WTC11 (cell line): ENCODE data around the gene FLNA. TPM values are rescaled to one million over a fixed set of nuclear protein-coding genes. Genes with fewer than 3 reads are reported as not detected.

Experiments
- ATAC-seq: fragments of 200-7000 bp; cut with Tn5 transposase; 2 replicates; pipeline ENCODE4 v1.10.0; 2021; ENCODE audit warnings: mild to moderate bottlenecking, moderate library complexity
- CTCF ChIA-PET: fragments of 300-600 bp; sonication (Branson Sonifier 250); formaldehyde crosslinking; loops from one replicate; lab custom pipeline; 2021; ENCODE audit warnings: antibody characterized with exemption; lab: Charles Lee
- POLR2A ChIA-PET: fragments of 350-600 bp; sonication (Branson Sonifier 250); formaldehyde crosslinking; loops from one replicate; lab custom pipeline; 2021; ENCODE audit warnings: antibody characterized with exemption; lab: Charles Lee
- DNase-seq: peaks from one replicate; pipeline ENCODE4 v3.0.0; 2021; ENCODE audit warnings: low spot score
- H3K27ac Mint-ChIP-seq: 2 replicates; pipeline ENCODE4 v1.8.0; 2021; ENCODE audit warnings: mixed read lengths
- H3K27me3 Mint-ChIP-seq: 2 replicates; pipeline ENCODE4 v1.8.0; 2021; ENCODE audit warnings: low read depth, mild to moderate bottlenecking, moderate library complexity, mixed read lengths
- H3K36me3 Mint-ChIP-seq: 2 replicates; pipeline ENCODE4 v1.8.0; 2021; ENCODE audit warnings: mixed read lengths
- H3K4me1 Mint-ChIP-seq: 2 replicates; pipeline ENCODE4 v1.8.0; 2022; ENCODE audit warnings: mixed read lengths
- H3K4me3 Mint-ChIP-seq: 2 replicates; pipeline ENCODE4 v1.8.0; 2021; ENCODE audit warnings: mild to moderate bottlenecking, moderate library complexity, mixed read lengths
- H3K9me3 Mint-ChIP-seq: 2 replicates; pipeline ENCODE4 v1.8.0; 2021; ENCODE audit warnings: mixed read lengths
- AR ChIP-seq: fragments of 250-450 bp; sonication (Bioruptor Pico); IDR thresholded peaks from 2 replicates; pipeline ENCODE4 v1.9.0; 2021; ENCODE audit warnings: mild to moderate bottlenecking
- CBFB ChIP-seq: sonication (generic); formaldehyde crosslinking; IDR thresholded peaks from 2 replicates; pipeline ENCODE4 v1.8.1; 2022; ENCODE audit warnings: mild to moderate bottlenecking, low read depth, missing genetic modification reagents
- E2F5 ChIP-seq: sonication (generic); formaldehyde crosslinking; IDR thresholded peaks from 2 replicates; pipeline ENCODE4 v1.8.1; 2022; ENCODE audit warnings: mild to moderate bottlenecking, moderate library complexity, missing genetic modification reagents
- EMX1 ChIP-seq: fragments of 250-450 bp; sonication (Bioruptor Pico); IDR thresholded peaks from 2 replicates; pipeline ENCODE4 v1.8.0; 2021; ENCODE audit warnings: mild to moderate bottlenecking
- ERG ChIP-seq: fragments of 250-450 bp; sonication (Bioruptor Pico); IDR thresholded peaks from 2 replicates; pipeline ENCODE4 v1.8.0; 2021; ENCODE audit warnings: mild to moderate bottlenecking
- FOXJ3 ChIP-seq: sonication (generic); formaldehyde crosslinking; IDR thresholded peaks from 2 replicates; pipeline ENCODE4 v1.9.0; 2021; ENCODE audit warnings: missing genetic modification reagents, mild to moderate bottlenecking, borderline replicate concordance
- GTF2I ChIP-seq: fragments of 250-450 bp; sonication (Bioruptor Pico); conservative IDR thresholded peaks from 2 replicates; pipeline ENCODE4 v1.4.0; 2021; ENCODE audit warnings: mild to moderate bottlenecking
- IRF2 ChIP-seq: sonication (generic); formaldehyde crosslinking; IDR thresholded peaks from 2 replicates; pipeline ENCODE4 v1.8.0; 2022; ENCODE audit warnings: low read depth, missing genetic modification reagents, borderline replicate concordance
- MAX ChIP-seq: sonication (generic); formaldehyde crosslinking; IDR thresholded peaks from 2 replicates; pipeline ENCODE4 v1.8.0; 2022; ENCODE audit warnings: mild to moderate bottlenecking, missing genetic modification reagents
- PREB ChIP-seq: sonication (generic); formaldehyde crosslinking; IDR thresholded peaks from 2 replicates; pipeline ENCODE4 v1.8.1; 2022; ENCODE audit warnings: mild to moderate bottlenecking, missing genetic modification reagents, moderate library complexity, borderline replicate concordance
- SOX15 ChIP-seq: fragments of 250-450 bp; sonication (Bioruptor Pico); IDR thresholded peaks from 2 replicates; pipeline ENCODE4 v1.9.0; 2021; ENCODE audit warnings: mild to moderate bottlenecking
- SP1 ChIP-seq: sonication (generic); formaldehyde crosslinking; conservative IDR thresholded peaks from 2 replicates; pipeline ENCODE4 v1.8.1; 2022; ENCODE audit warnings: missing genetic modification reagents
- TEAD1 ChIP-seq: sonication (generic); formaldehyde crosslinking; IDR thresholded peaks from 2 replicates; pipeline ENCODE4 v1.8.0; 2022; ENCODE audit warnings: mild to moderate bottlenecking, missing genetic modification reagents
- TP53 ChIP-seq: sonication (generic); formaldehyde crosslinking; IDR thresholded peaks from 2 replicates; pipeline ENCODE4 v1.8.1; 2023; ENCODE audit warnings: mild to moderate bottlenecking, missing genetic modification reagents
- ZMAT4 ChIP-seq: fragments of 250-450 bp; sonication (Bioruptor Pico); IDR thresholded peaks from 2 replicates; pipeline ENCODE4 v1.9.0; 2021; ENCODE audit warnings: mild to moderate bottlenecking
- ZNF281 ChIP-seq: sonication (generic); formaldehyde crosslinking; IDR thresholded peaks from 2 replicates; pipeline ENCODE4 v1.8.0; 2023; ENCODE audit warnings: mild to moderate bottlenecking, missing genetic modification reagents
- ZNF396 ChIP-seq: fragments of 250-450 bp; sonication (Bioruptor Pico); IDR thresholded peaks from 2 replicates; pipeline ENCODE4 v1.8.0; 2021; ENCODE audit warnings: mild to moderate bottlenecking, moderate library complexity, borderline replicate concordance
- ZNF423 ChIP-seq: fragments of 250-450 bp; sonication (Bioruptor Pico); IDR thresholded peaks from 2 replicates; pipeline ENCODE4 v2.1.2; 2022; ENCODE audit warnings: mild to moderate bottlenecking, moderate library complexity
- total RNA-seq: library from RNA; stranded (reverse); gene quantifications from 3 replicates; pipeline ENCODE4 v1.2.3, GENCODE V29; 2021

FLNA gene
- total RNA-seq, 1 experiment from 2014 or later = 1,017 TPM

- TF ChIP-seq ZNF281 (no peak), ZNF423 (CRISPR knock-in tag) (no peak)
Measured at GRCh38 chrX:154363706-154364439, 10.6 kb downstream of the FLNA start (continued).

GRCh38 chrX:154362085-154362742 lies 12.2 kb downstream of the FLNA start:
- CTCF ChIA-PET = no interaction called here
- DNase-seq = no peak
- TF ChIP-seq AR (CRISPR knock-in tag) (no peak), E2F5 (CRISPR knock-in tag) (no peak), ZNF396 (CRISPR knock-in tag) (no peak), EMX1 (CRISPR knock-in tag) (no peak)
- TF ChIP-seq, all 79 proteins: peak for 0
- no peak overlapping the region for H3K27ac Mint-ChIP-seq
- H3K9me3 Mint-ChIP-seq = no peaks in the 10 kb centered on the region
- POLR2A ChIA-PET = no interaction called here
- no peaks in the 10 kb centered on the region for H3K4me1 Mint-ChIP-seq
- no peak overlapping the region for H3K4me3 Mint-ChIP-seq
- H3K27me3 Mint-ChIP-seq = no peaks in the 10 kb centered on the region
- peaks cover 55% of the 10 kb centered on the region for H3K36me3 Mint-ChIP-seq
- no peak for ATAC-seq

GRCh38 chrX:154360155-154360713 lies 14.2 kb downstream of the FLNA start:
- Mint-ChIP-seq H3K36me3 (peaks cover 48% of the 10 kb centered on the region), H3K27me3 (no peaks in the 10 kb centered on the region), H3K4me1 (no peaks in the 10 kb centered on the region), H3K9me3 (no peaks in the 10 kb centered on the region), H3K4me3 (no peak overlapping the region), H3K27ac (no peak overlapping the region)
- DNase-seq = no peak
- POLR2A ChIA-PET = no interaction called here
- TF ChIP-seq ZNF423 (CRISPR knock-in tag) = no peak
- no peak for TF ChIP-seq SP1 (CRISPR knock-in tag)
- TF ChIP-seq ZMAT4 (CRISPR knock-in tag) = no peak
- no peak for TF ChIP-seq SOX15 (CRISPR knock-in tag)
- CTCF ChIA-PET = no interaction called here
- ATAC-seq = no peak

- H3K27ac Mint-ChIP-seq = no peak overlapping the region
- peaks cover 44% of the 10 kb centered on the region for H3K36me3 Mint-ChIP-seq
- CTCF ChIA-PET = no interaction called here
- no peak for DNase-seq
- no peak for ATAC-seq
- no peaks in the 10 kb centered on the region for H3K27me3 Mint-ChIP-seq
- H3K9me3 Mint-ChIP-seq = no peaks in the 10 kb centered on the region
- H3K4me3 Mint-ChIP-seq = no peak overlapping the region
- no peaks in the 10 kb centered on the region for H3K4me1 Mint-ChIP-seq
- POLR2A ChIA-PET = no interaction called here
- no peak for TF ChIP-seq TEAD1 (CRISPR knock-in tag)
- TF ChIP-seq PREB (CRISPR knock-in tag) = no peak
- no peak for TF ChIP-seq TP53
- TF ChIP-seq CBFB (CRISPR knock-in tag) = no peak
- TF ChIP-seq ERG (CRISPR knock-in tag) = no peak
- TF ChIP-seq MAX = no peak
- TF ChIP-seq FOXJ3 (CRISPR knock-in tag) = no peak
- no peak for TF ChIP-seq IRF2 (CRISPR knock-in tag)
- no peak for TF ChIP-seq GTF2I
Measured at GRCh38 chrX:154359362-154360154, 14.9 kb downstream of the FLNA start.
